GM12878 (cell line): ENCODE measurements around the gene HIVEP2. TPM values are rescaled to one million over a fixed set of nuclear protein-coding genes. Genes with fewer than 3 reads are reported as not detected.

ENCODE experiments used
- BACH1 ChIP-seq: fragments of 450-650 bp; IDR thresholded peaks from 2 replicates; pipeline ENCODE4 v1.6.1; 2017; ENCODE audit warnings: mild to moderate bottlenecking, borderline replicate concordance
- BMI1 ChIP-seq: fragments of 450-650 bp; IDR thresholded peaks from 2 replicates; pipeline ENCODE4 v1.6.1; 2016; ENCODE audit warnings: mild to moderate bottlenecking, moderate library complexity, borderline replicate concordance
- CBX3 ChIP-seq: fragments of 200-600 bp; sonication (generic); IDR thresholded peaks from 2 replicates; pipeline ENCODE4 v1.6.1; 2016; ENCODE audit warnings: low read depth, borderline replicate concordance
- E2F4 ChIP-seq: IDR thresholded peaks from 2 replicates; pipeline ENCODE4 v1.6.1; 2012; ENCODE audit warnings: low read depth, low read length, improper control_type of control experiment
- EED ChIP-seq: sonication (generic); IDR thresholded peaks from 2 replicates; pipeline ENCODE4 v1.6.1; 2016; ENCODE audit warnings: antibody characterized with exemption, low read depth
- EGR1 ChIP-seq, 2 experiments: IDR thresholded peaks; 1 replicate in 1 of 2; 2 replicates in 1 of 2; pipeline ENCODE4 v1.6.1; 2011 to 2012; ENCODE audit warnings: low read depth in 2 of 2, low read length in 2 of 2, borderline replicate concordance in 1 of 2, mild to moderate bottlenecking in 1 of 2, moderate library complexity in 1 of 2
- ESRRA ChIP-seq: IDR thresholded peaks from 2 replicates; pipeline ENCODE4 v1.6.1; 2012; ENCODE audit warnings: mild to moderate bottlenecking, low read length, improper control_type of control experiment
- HDAC6 ChIP-seq: fragments of 200-600 bp; sonication (generic); IDR thresholded peaks from one replicate; pipeline ENCODE4 v1.8.0; 2017; ENCODE audit warnings: antibody characterized with exemption; ENCODE audit not compliant: unreplicated experiment
- IKZF1 ChIP-seq: fragments of 450-650 bp; conservative IDR thresholded peaks from 2 replicates; pipeline ENCODE4 v1.6.1; 2017; ENCODE audit warnings: antibody characterized with exemption, mild to moderate bottlenecking
- MTA3 ChIP-seq: IDR thresholded peaks from 2 replicates; pipeline ENCODE4 v1.6.1; 2012; ENCODE audit warnings: low read length, inconsistent platforms, borderline replicate concordance
- NFIC ChIP-seq: IDR thresholded peaks from 2 replicates; pipeline ENCODE4 v1.6.1; 2012; ENCODE audit warnings: low read depth, mild to moderate bottlenecking, inconsistent platforms, low read length, moderate library complexity
- NKRF ChIP-seq: fragments of 450-650 bp; conservative IDR thresholded peaks from 2 replicates; pipeline ENCODE4 v1.6.1; 2017; ENCODE audit warnings: mild to moderate bottlenecking, moderate library complexity
- NR2F1 ChIP-seq: fragments of 450-650 bp; conservative IDR thresholded peaks from 2 replicates; pipeline ENCODE4 v1.6.1; 2017; ENCODE audit warnings: mild to moderate bottlenecking
- RAD51 ChIP-seq: fragments of 450-650 bp; IDR thresholded peaks from 2 replicates; pipeline ENCODE4 v1.6.1; 2016; ENCODE audit warnings: moderate library complexity, mild to moderate bottlenecking, inconsistent platforms
- SP1 ChIP-seq: IDR thresholded peaks from one replicate; pipeline ENCODE4 v1.6.1; 2011; ENCODE audit warnings: low read depth, low read length
- SUPT20H ChIP-seq: IDR thresholded peaks from 2 replicates; pipeline ENCODE4 v1.6.1; 2011; ENCODE audit warnings: low read depth, mild to moderate bottlenecking, low read length, moderate library complexity, borderline replicate concordance; ENCODE audit not compliant: control insufficient read depth
- TCF7 ChIP-seq: IDR thresholded peaks from 2 replicates; pipeline ENCODE4 v1.6.1; 2014; ENCODE audit warnings: antibody characterized with exemption, borderline replicate concordance
- USF1 ChIP-seq: IDR thresholded peaks from 2 replicates; pipeline ENCODE4 v1.6.1; 2011; ENCODE audit warnings: borderline replicate concordance, low read depth, mild to moderate bottlenecking, moderate library complexity, mixed read lengths, low read length; ENCODE audit not compliant: insufficient read depth; ENCODE audit errors: extremely low read length
- ZBTB33 ChIP-seq: fragments of 450-650 bp; IDR thresholded peaks from 2 replicates; pipeline ENCODE4 v1.6.1; 2017; ENCODE audit warnings: mild to moderate bottlenecking
- ZNF384 ChIP-seq: IDR thresholded peaks from 2 replicates; pipeline ENCODE4 v1.6.1; 2012; ENCODE audit warnings: low read depth, mild to moderate bottlenecking, low read length, improper control_type of control experiment, borderline replicate concordance
- polyA plus RNA-seq, 11 experiments: library from polyadenylated mRNA; depleted of rRNA in 4 of 11; unstranded in 6 of 11; stranded (reverse) in 5 of 11; fragments of >200 nt; fragmentation: Nextera tagmentation in 4 of 11; fragmentation: Illumina TruSeq in 1 of 11; extraction: Ambion mirVana in 4 of 11; extraction: Trizol in 1 of 11; gene quantifications; 1 replicate in 1 of 11; 2 replicates in 10 of 11; pipeline versions ENCODE4 v1.2.1 to v1.2.3, GENCODE V29; 2011 to 2016; ENCODE audit warnings: inconsistent platforms in 2 of 11, missing spikeins in 2 of 11, low read depth in 1 of 11
- total RNA-seq, 4 experiments: library from RNA; depleted of rRNA in 3 of 4; stranded (reverse); fragments of >200 nt in 3 of 4; fragmentation: Illumina TruSeq in 1 of 4; extraction: Trizol in 1 of 4; gene quantifications; 2 replicates each; pipeline versions ENCODE4 v1.2.1 to v1.2.3, GENCODE V29; 2013 to 2021

HIVEP2 gene
- total and polyA plus RNA-seq, 10 of the 15 experiments (the other 5 are each of a cell fraction or from before 2014, with no cell fraction given) = 1.2 to 15.7 (median 10.2) TPM

GRCh38 chr6:142946924-142947713 is 2.1 kb upstream of the HIVEP2 start (continued):
- TF ChIP-seq BACH1 (peak; percentile 67), CBX3 (no peak), ESRRA (no peak), E2F4 (peak; percentile 60), BMI1 (no peak), NFIC (peak; percentile 84; the same call in 1 of the 2 replicates), IKZF1 (peak; percentile 94), NKRF (peak; percentile 73; the same call in 1 of the 2 replicates), SUPT20H (no peak), ZNF384 (no peak), TCF7 (no peak), RAD51 (no peak; the same call in 1 of the 2 replicates), USF1 (peak; percentile 33), SP1 (no peak), ZBTB33 (no peak), NR2F1 (peak; percentile 99), MTA3 (peak; percentile 76; the same call in 1 of the 2 replicates), EGR1 (IDR thresholded peaks at IDR 0.05; ENCODE audit: borderline replicate concordance in 1 of 2, low read depth in 2 of 2, low read length in 2 of 2) (peak in 1 of 2 experiments; percentile 82; a peak in 2 of 3 replicates), EED (peak; percentile 65), HDAC6 (peak; percentile 77)
